Neural progenitor cell (in vitro differentiated cells): ENCODE data around the gene AKT1. TPM values are rescaled to one million over a fixed set of nuclear protein-coding genes. Genes with fewer than 3 reads are reported as not detected.

Experiments used
- DNase-seq: peaks from one replicate; pipeline ENCODE4 v3.0.0-alpha.2; 2016; ENCODE audit warnings: low spot score
- H2AFZ ChIP-seq: fragments of 200-600 bp; sonication (generic); replicated peaks from 2 replicates; pipeline ENCODE4 v1.6.1; 2016; ENCODE audit warnings: antibody characterized with exemption
- H3F3A ChIP-seq: fragments of 200-600 bp; sonication (generic); 2 replicates; pipeline ENCODE4 v1.6.1; 2016; ENCODE audit warnings: antibody characterized with exemption, low read depth
- H3K27ac ChIP-seq: fragments of 200-600 bp; sonication (generic); 2 replicates; pipeline ENCODE4 v1.5.1; 2016; ENCODE audit warnings: mild to moderate bottlenecking
- H3K27me3 ChIP-seq: fragments of 200-600 bp; sonication (generic); 2 replicates; pipeline ENCODE4 v1.6.1; 2016; ENCODE audit warnings: mild to moderate bottlenecking, moderate library complexity
- H3K36me3 ChIP-seq: fragments of 200-600 bp; sonication (generic); 2 replicates; pipeline ENCODE4 v1.5.1; 2016
- H3K4me1 ChIP-seq: fragments of 200-600 bp; sonication (generic); 2 replicates; pipeline ENCODE4 v1.6.1; 2016; ENCODE audit warnings: mixed run types
- H3K4me2 ChIP-seq: fragments of 200-600 bp; sonication (generic); 2 replicates; pipeline ENCODE4 v1.6.1; 2016
- H3K4me3 ChIP-seq: fragments of 200-600 bp; sonication (generic); 2 replicates; pipeline ENCODE4 v1.5.1; 2016
- H3K79me2 ChIP-seq: fragments of 200-600 bp; sonication (generic); 2 replicates; pipeline ENCODE4 v1.6.1; 2016; ENCODE audit warnings: low read depth
- H3K9ac ChIP-seq: fragments of 200-600 bp; sonication (generic); 2 replicates; pipeline ENCODE4 v1.6.1; 2016
- H3K9me3 ChIP-seq: fragments of 200-600 bp; sonication (generic); 2 replicates; pipeline ENCODE4 v1.5.1; 2016; ENCODE audit warnings: low read depth
- H4K20me1 ChIP-seq: fragments of 200-600 bp; sonication (generic); 2 replicates; pipeline ENCODE4 v1.6.1; 2016; ENCODE audit warnings: low read depth
- H3K27ac Mint-ChIP-seq: 3 replicates; pipeline ENCODE4 v1.8.0; 2021; ENCODE audit warnings: mixed read lengths
- H3K27me3 Mint-ChIP-seq: 2 replicates; pipeline ENCODE4 v1.8.0; 2022; ENCODE audit warnings: low read depth, mild to moderate bottlenecking, inconsistent platforms, moderate library complexity, mixed read lengths; ENCODE audit not compliant: insufficient read depth
- H3K36me3 Mint-ChIP-seq: 3 replicates; pipeline ENCODE4 v1.8.0; 2021; ENCODE audit warnings: mixed read lengths
- H3K4me1 Mint-ChIP-seq: 3 replicates; pipeline ENCODE4 v1.8.0; 2021; ENCODE audit warnings: mixed read lengths
- H3K4me3 Mint-ChIP-seq: 3 replicates; pipeline ENCODE4 v1.8.0; 2021; ENCODE audit warnings: mild to moderate bottlenecking, moderate library complexity, mixed read lengths
- H3K9me3 Mint-ChIP-seq: 3 replicates; pipeline ENCODE4 v1.8.0; 2020; ENCODE audit warnings: mixed read lengths
- CTCF ChIP-seq: fragments of 200-600 bp; sonication (generic); IDR thresholded peaks from 2 replicates; pipeline ENCODE4 v1.5.1; 2017; ENCODE audit warnings: antibody characterized with exemption, mild to moderate bottlenecking
- EZH2 ChIP-seq: fragments of 200-600 bp; sonication (generic); IDR thresholded peaks from 2 replicates; pipeline ENCODE4 v1.6.1; 2017; ENCODE audit warnings: antibody characterized with exemption, mild to moderate bottlenecking, moderate library complexity
- EZH2phosphoT487 ChIP-seq: fragments of 200-600 bp; sonication (generic); IDR thresholded peaks from 2 replicates; pipeline ENCODE4 v1.6.1; 2017; ENCODE audit warnings: antibody characterized with exemption
- total RNA-seq: library from RNA; depleted of rRNA; stranded (reverse); fragments of >200 nt; gene quantifications from 2 replicates; pipeline ENCODE4 v1.2.3, GENCODE V29; 2015; ENCODE audit warnings: low replicate concordance

Gene AKT1
- total RNA-seq, 1 donor from 2014 or later: 67.2 TPM

- Histone ChIP-seq H3K27ac (no peak overlapping the region), H2AFZ (no peak overlapping the region), H3F3A (no peaks in the 10 kb centered on the region), H3K36me3 (no peaks in the 10 kb centered on the region), H3K27me3 (no peaks in the 10 kb centered on the region), H3K4me2 (no peak overlapping the region), H3K9ac (no peak overlapping the region), H3K4me1 (no peaks in the 10 kb centered on the region), H3K9me3 (no peaks in the 10 kb centered on the region), H3K79me2 (no peaks in the 10 kb centered on the region), H3K4me3 (no peak overlapping the region), H4K20me1 (no peaks in the 10 kb centered on the region)
- TF ChIP-seq CTCF: no peak
- TF ChIP-seq EZH2: no peak
- no peak for TF ChIP-seq EZH2phosphoT487
- Mint-ChIP-seq H3K4me1 (peaks cover 14% of the 10 kb centered on the region), H3K4me3 (no peak overlapping the region), H3K36me3 (peaks cover 6% of the 10 kb centered on the region), H3K9me3 (no peaks in the 10 kb centered on the region), H3K27me3 (peaks cover 6% of the 10 kb centered on the region), H3K27ac (peak overlapping the region; percentile 63)
- DNase-seq: no peak
These were observed 57.1 kb downstream of the AKT1 start for GRCh38 chr14:104738375-104739019.

GRCh38 chr14:104735830-104736642, 59.5 kb downstream of the AKT1 start:
- no peaks in the 10 kb centered on the region for H3K9me3 Mint-ChIP-seq

GRCh38 chr14:104734991-104735779, 60.4 kb downstream of the AKT1 start:
- H3K27me3 Mint-ChIP-seq: peaks cover 3% of the 10 kb centered on the region
- Histone ChIP-seq H3K9ac (no peak overlapping the region), H3K4me2 (no peak overlapping the region), H4K20me1 (no peaks in the 10 kb centered on the region), H3K27me3 (no peaks in the 10 kb centered on the region), H3F3A (no peaks in the 10 kb centered on the region), H3K9me3 (no peaks in the 10 kb centered on the region), H3K4me1 (no peaks in the 10 kb centered on the region), H2AFZ (no peak overlapping the region), H3K27ac (no peak overlapping the region), H3K36me3 (no peaks in the 10 kb centered on the region), H3K4me3 (no peak overlapping the region), H3K79me2 (no peaks in the 10 kb centered on the region)
- H3K4me1 Mint-ChIP-seq: peaks cover 6% of the 10 kb centered on the region
- peak overlapping the region; percentile 46 for H3K27ac Mint-ChIP-seq
- peaks cover 2% of the 10 kb centered on the region for H3K36me3 Mint-ChIP-seq
- no peak for DNase-seq
- TF ChIP-seq CTCF (no peak), EZH2 (no peak), EZH2phosphoT487 (no peak)
- no peak overlapping the region for H3K4me3 Mint-ChIP-seq
- no peaks in the 10 kb centered on the region for H3K9me3 Mint-ChIP-seq

More at GRCh38 chr14:104735830-104736642, 59.5 kb downstream of the AKT1 start:
- Mint-ChIP-seq H3K4me3 (no peak overlapping the region), H3K27ac (peak overlapping the region; percentile 46), H3K36me3 (peaks cover 3% of the 10 kb centered on the region), H3K4me1 (peaks cover 6% of the 10 kb centered on the region), H3K27me3 (peaks cover 3% of the 10 kb centered on the region)
- H3K79me2 ChIP-seq: no peaks in the 10 kb centered on the region
- TF ChIP-seq CTCF (no peak), EZH2phosphoT487 (no peak), EZH2 (no peak)
- no peak for DNase-seq
- H3K4me1 ChIP-seq: no peaks in the 10 kb centered on the region
- no peak overlapping the region for H3K4me3 ChIP-seq
- no peak overlapping the region for H3K4me2 ChIP-seq
- H3K9ac ChIP-seq: no peak overlapping the region
- H3K27me3 ChIP-seq: no peaks in the 10 kb centered on the region
- no peak overlapping the region for H2AFZ ChIP-seq
- no peaks in the 10 kb centered on the region for H3K36me3 ChIP-seq
- no peaks in the 10 kb centered on the region for H3F3A ChIP-seq
- no peaks in the 10 kb centered on the region for H4K20me1 ChIP-seq
- H3K27ac ChIP-seq: no peak overlapping the region
- no peaks in the 10 kb centered on the region for H3K9me3 ChIP-seq
